Endothelial cell (in vitro differentiated cells): ENCODE data around the gene ITGB2. TPM values are rescaled to one million over a fixed set of nuclear protein-coding genes. Genes with fewer than 3 reads are reported as not detected.

Experiments used
- DNase-seq: peaks from one replicate; pipeline ENCODE4 v3.0.0; 2021; ENCODE audit warnings: low spot score
- H3K27ac Mint-ChIP-seq: one replicate; pipeline ENCODE4 v1.8.0; 2021; ENCODE audit warnings: mixed read lengths, inconsistent platforms; ENCODE audit not compliant: unreplicated experiment
- H3K27me3 Mint-ChIP-seq: one replicate; pipeline ENCODE4 v1.8.0; 2021; ENCODE audit warnings: mild to moderate bottlenecking, moderate library complexity, mixed read lengths, inconsistent platforms; ENCODE audit not compliant: unreplicated experiment
- H3K36me3 Mint-ChIP-seq: one replicate; pipeline ENCODE4 v1.8.0; 2021; ENCODE audit warnings: mild to moderate bottlenecking, low read depth, mixed read lengths, inconsistent platforms; ENCODE audit not compliant: unreplicated experiment
- H3K4me1 Mint-ChIP-seq: one replicate; pipeline ENCODE4 v1.8.0; 2021; ENCODE audit warnings: mild to moderate bottlenecking, mixed read lengths, inconsistent platforms; ENCODE audit not compliant: unreplicated experiment
- H3K4me3 Mint-ChIP-seq: one replicate; pipeline ENCODE4 v1.8.0; 2021; ENCODE audit warnings: mild to moderate bottlenecking, mixed read lengths, inconsistent platforms; ENCODE audit not compliant: unreplicated experiment
- H3K9me3 Mint-ChIP-seq: one replicate; pipeline ENCODE4 v1.8.0; 2021; ENCODE audit warnings: mixed read lengths, inconsistent platforms; ENCODE audit not compliant: unreplicated experiment
- total RNA-seq: library from RNA; stranded (reverse); fragmentation: NEBNext Ultra II Directional; extraction: Animal tissue kit (Norgen Biotek cat#: 25700); gene quantifications from one replicate; pipeline ENCODE4 v1.2.1, GENCODE V29; 2021; ENCODE audit not compliant: unreplicated experiment
- TF ChIP-seq, protein P1 (sequence below): fragments of 200-600 bp; sonication (generic); IDR thresholded peaks from one replicate; pipeline ENCODE4 v1.5.0; 2021; ENCODE audit warnings: antibody characterized with exemption; ENCODE audit not compliant: unreplicated experiment

ITGB2 gene
- total RNA-seq, 1 donor from 2014 or later, result 21.3 TPM

DNA sequence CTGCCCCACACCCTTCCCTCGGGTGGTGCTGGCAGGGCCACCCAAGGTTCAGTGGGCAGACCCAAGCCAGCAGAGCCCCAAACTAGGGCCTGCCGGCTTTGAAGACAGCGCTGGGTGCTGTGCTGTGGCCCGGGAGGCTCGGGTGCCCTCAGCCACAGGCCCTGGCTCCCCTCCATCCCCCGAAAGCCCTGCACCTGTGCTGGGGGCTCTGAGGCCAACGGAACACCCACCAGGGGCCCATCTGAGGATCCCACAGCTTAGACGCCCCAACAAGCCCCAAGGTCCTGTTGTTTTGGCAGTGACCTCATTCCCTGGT is 8.6 kb downstream of the ITGB2 start:
- TF ChIP-seq, protein P1, sequence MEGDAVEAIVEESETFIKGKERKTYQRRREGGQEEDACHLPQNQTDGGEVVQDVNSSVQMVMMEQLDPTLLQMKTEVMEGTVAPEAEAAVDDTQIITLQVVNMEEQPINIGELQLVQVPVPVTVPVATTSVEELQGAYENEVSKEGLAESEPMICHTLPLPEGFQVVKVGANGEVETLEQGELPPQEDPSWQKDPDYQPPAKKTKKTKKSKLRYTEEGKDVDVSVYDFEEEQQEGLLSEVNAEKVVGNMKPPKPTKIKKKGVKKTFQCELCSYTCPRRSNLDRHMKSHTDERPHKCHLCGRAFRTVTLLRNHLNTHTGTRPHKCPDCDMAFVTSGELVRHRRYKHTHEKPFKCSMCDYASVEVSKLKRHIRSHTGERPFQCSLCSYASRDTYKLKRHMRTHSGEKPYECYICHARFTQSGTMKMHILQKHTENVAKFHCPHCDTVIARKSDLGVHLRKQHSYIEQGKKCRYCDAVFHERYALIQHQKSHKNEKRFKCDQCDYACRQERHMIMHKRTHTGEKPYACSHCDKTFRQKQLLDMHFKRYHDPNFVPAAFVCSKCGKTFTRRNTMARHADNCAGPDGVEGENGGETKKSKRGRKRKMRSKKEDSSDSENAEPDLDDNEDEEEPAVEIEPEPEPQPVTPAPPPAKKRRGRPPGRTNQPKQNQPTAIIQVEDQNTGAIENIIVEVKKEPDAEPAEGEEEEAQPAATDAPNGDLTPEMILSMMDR, result no peak
- Mint-ChIP-seq H3K4me1 (peaks cover 10% of the 10 kb centered on the region), H3K4me3 (no peak overlapping the region), H3K9me3 (no peaks in the 10 kb centered on the region), H3K27me3 (peaks cover 6% of the 10 kb centered on the region), H3K36me3 (no peaks in the 10 kb centered on the region), H3K27ac (no peak overlapping the region)
- no peak for DNase-seq

DNA sequence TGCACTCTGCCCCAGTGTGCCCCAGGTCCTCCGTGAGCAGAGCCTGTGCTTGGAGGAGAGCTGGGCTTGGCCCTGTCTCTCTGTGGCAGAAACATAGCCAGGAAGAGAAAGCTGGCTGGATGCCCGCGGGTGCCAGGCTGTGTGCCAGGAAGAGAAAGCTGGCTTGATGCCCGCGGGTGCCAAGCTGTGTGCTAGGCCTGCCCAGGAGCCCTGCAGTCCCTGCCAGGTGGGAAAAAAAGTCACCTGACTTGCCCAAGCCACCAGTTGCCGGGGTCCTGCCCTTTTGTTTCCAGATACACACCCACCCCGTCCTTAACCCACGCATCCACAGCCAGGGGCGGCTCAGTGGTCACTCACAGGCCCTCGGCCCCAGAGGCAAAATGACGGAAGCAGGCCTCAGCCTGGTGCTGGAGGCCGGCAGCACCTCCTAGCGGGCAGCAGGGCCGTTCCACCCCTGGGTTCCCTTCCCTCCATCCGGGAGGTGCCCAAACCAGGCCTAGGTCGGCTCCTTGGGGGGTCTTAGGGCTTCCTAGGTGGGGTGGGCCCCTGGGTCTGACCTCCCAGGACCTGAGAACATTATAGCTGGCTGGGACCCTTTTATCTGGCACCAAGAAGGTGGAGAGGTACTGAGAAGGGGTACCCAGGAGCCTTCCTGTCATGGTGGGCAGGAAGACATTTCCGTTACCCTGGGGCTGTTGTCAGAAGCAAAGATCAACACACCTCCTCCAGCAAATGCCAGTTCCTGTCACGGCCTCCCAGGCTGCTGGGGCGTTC is 9.1 kb downstream of the ITGB2 start:
- Mint-ChIP-seq H3K4me3 (no peak overlapping the region), H3K27me3 (peaks cover 6% of the 10 kb centered on the region)

DNA sequence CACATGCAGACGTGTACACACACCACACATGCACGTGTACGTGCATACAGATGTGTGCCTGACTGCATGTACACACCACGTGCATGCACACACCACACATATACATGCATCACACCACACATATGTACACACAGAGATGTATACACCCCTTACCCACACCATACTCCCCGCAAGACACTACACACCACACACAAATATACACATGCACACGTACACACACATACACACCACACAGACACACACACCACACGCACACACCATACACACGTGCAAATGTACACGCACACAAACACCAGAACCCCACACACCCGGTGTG is 9.7 kb downstream of the ITGB2 start:
- TF ChIP-seq, protein P1, result no peak
- H3K4me3 Mint-ChIP-seq, result no peak overlapping the region
- no peak for DNase-seq

More for the DNA sequence above, 9.1 kb downstream of the ITGB2 start:
- H3K4me1 Mint-ChIP-seq, result peaks cover 10% of the 10 kb centered on the region
- H3K36me3 Mint-ChIP-seq, result no peaks in the 10 kb centered on the region
- DNase-seq, result no peak
- no peaks in the 10 kb centered on the region for H3K9me3 Mint-ChIP-seq
- TF ChIP-seq, protein P1, result no peak
- no peak overlapping the region for H3K27ac Mint-ChIP-seq

DNA sequence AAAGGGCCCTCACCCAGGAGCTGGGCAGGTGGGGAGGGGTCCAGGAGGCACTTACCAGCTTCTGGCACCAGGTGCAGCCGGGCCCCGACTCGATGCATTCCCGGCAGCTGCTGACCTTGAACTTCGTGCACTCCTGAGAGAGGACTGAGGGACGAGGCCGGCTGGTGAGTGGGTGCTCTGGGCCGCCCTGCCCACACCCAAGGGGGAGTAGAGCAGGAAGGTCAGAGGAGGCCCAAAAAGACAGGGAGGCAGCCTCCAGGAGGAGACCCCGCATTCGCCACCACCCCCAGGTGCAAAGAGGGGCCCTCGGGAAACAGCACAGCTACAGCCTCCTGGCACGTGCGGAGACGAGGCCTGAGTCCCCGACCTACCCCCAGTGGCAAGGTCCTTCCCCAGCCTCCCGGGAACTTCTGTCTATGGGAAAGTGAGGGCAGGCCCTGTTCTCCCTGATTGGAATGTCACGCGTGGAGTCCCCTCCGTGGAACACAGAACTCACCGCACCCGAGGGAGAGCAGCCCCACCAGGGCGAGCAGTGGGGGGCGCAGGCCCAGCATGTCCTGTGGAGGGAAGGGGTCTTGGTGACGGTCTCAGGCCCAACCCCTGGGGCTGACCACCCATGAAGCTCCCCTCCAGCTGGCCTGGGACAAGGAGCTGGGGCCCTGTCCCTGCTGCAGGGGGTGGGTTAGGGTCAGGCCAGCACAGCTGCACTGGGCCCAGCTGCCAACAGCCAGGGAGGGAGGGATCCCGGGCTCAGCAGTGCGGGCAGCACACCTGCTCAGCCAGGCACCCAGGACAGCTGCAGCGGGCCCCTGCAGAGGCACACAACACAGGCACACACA is 10.3 kb downstream of the ITGB2 start:
- TF ChIP-seq, protein P1, result no peak
- Mint-ChIP-seq H3K36me3 (no peaks in the 10 kb centered on the region), H3K27me3 (peaks cover 8% of the 10 kb centered on the region), H3K4me3 (no peak overlapping the region), H3K9me3 (no peaks in the 10 kb centered on the region), H3K4me1 (peaks cover 5% of the 10 kb centered on the region), H3K27ac (no peak overlapping the region)
- no peak for DNase-seq

More for the DNA sequence above, 9.7 kb downstream of the ITGB2 start:
- Mint-ChIP-seq H3K27ac (no peak overlapping the region), H3K9me3 (no peaks in the 10 kb centered on the region), H3K4me1 (peaks cover 7% of the 10 kb centered on the region), H3K27me3 (peaks cover 8% of the 10 kb centered on the region), H3K36me3 (no peaks in the 10 kb centered on the region)

DNA sequence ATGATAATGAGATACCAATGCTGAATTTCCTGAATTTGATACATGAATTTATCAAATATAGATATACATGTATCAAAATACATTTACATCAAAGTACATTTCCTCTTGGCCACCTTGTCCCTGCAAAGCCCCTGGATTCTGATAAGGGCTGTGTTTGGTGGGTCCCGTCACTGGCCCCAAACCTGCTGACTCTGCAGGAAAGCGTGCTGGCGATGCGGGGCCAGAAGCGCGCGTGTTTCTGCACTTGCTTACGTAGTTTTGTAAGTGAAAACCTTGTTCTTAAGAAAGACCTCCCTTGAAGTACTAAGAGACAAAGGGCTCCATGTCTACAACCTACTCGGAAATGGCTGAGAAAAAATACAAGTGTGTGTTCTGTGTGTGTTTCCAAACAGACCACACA is 11.0 kb downstream of the ITGB2 start:
- H3K27ac Mint-ChIP-seq, result no peak overlapping the region
- no peaks in the 10 kb centered on the region for H3K9me3 Mint-ChIP-seq
- H3K36me3 Mint-ChIP-seq, result peaks cover under 1% of the 10 kb centered on the region
- peaks cover 9% of the 10 kb centered on the region for H3K27me3 Mint-ChIP-seq
- H3K4me3 Mint-ChIP-seq, result peak overlapping the region; percentile 73
- peaks cover 3% of the 10 kb centered on the region for H3K4me1 Mint-ChIP-seq
- TF ChIP-seq, protein P1, result no peak
- DNase-seq, result no peak
